Nephron progenitor cell (in vitro differentiated cells): ENCODE measurements around the gene MAPK8IP3.

Experiments used
- DNase-seq: peaks from one replicate; pipeline ENCODE4 v3.0.0; 2021
- H3K27ac Mint-ChIP-seq: 2 replicates; pipeline ENCODE4 v1.8.0; 2021; ENCODE audit warnings: mild to moderate bottlenecking, moderate library complexity, mixed read lengths
- H3K27me3 Mint-ChIP-seq: 2 replicates; pipeline ENCODE4 v1.8.0; 2021; ENCODE audit warnings: mild to moderate bottlenecking, low read depth, mixed read lengths; ENCODE audit not compliant: poor library complexity
- H3K36me3 Mint-ChIP-seq: 2 replicates; pipeline ENCODE4 v1.8.0; 2021; ENCODE audit warnings: low read depth, mixed read lengths
- H3K4me1 Mint-ChIP-seq: 2 replicates; pipeline ENCODE4 v1.8.0; 2021; ENCODE audit warnings: mixed read lengths
- H3K4me3 Mint-ChIP-seq: 2 replicates; pipeline ENCODE4 v1.8.0; 2021; ENCODE audit warnings: mild to moderate bottlenecking, moderate library complexity, mixed read lengths
- H3K9me3 Mint-ChIP-seq: 2 replicates; pipeline ENCODE4 v1.8.0; 2021; ENCODE audit warnings: mild to moderate bottlenecking, moderate library complexity, mixed read lengths
- CTCF ChIP-seq: fragments of 200-600 bp; sonication (generic); IDR thresholded peaks from 2 replicates; pipeline ENCODE4 v1.5.0; 2021; ENCODE audit warnings: antibody characterized with exemption

Gene MAPK8IP3

DNA sequence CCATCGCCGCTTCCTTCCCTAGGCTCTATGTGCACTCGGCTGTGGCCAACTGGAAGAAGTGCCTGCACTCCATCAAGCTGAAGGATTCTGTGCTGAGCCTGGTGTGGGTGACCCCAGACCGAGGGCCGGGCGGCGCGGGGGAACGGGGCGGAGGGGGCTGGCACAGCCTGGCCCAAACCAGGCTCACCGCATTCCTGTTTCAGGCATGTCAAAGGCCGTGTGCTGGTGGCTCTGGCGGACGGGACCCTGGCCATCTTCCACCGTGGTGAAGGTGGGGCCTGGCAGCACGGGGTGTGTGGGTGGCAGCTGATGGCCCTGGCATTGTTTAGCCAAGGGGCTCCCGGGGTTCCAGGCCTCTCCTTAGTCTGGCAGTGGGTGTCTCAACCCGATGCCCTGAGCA is 60.7 kb downstream of the MAPK8IP3 start:
- Mint-ChIP-seq H3K4me1 (peaks cover 7% of the 10 kb centered on the region), H3K4me3 (no peak overlapping the region), H3K36me3 (no peaks in the 10 kb centered on the region), H3K9me3 (no peaks in the 10 kb centered on the region), H3K27me3 (no peaks in the 10 kb centered on the region), H3K27ac (no peak overlapping the region)
- no peak for TF ChIP-seq CTCF
- no peak for DNase-seq

GRCh38 chr16:1767116-1767994 is 61.4 kb downstream of the MAPK8IP3 start:
- H3K4me1 Mint-ChIP-seq: peaks cover 9% of the 10 kb centered on the region
- H3K9me3 Mint-ChIP-seq: no peaks in the 10 kb centered on the region
- no peak for TF ChIP-seq CTCF
- no peak overlapping the region for H3K27ac Mint-ChIP-seq
- H3K4me3 Mint-ChIP-seq: no peak overlapping the region
- DNase-seq: no peak
- H3K27me3 Mint-ChIP-seq: no peaks in the 10 kb centered on the region
- H3K36me3 Mint-ChIP-seq: no peaks in the 10 kb centered on the region

DNA sequence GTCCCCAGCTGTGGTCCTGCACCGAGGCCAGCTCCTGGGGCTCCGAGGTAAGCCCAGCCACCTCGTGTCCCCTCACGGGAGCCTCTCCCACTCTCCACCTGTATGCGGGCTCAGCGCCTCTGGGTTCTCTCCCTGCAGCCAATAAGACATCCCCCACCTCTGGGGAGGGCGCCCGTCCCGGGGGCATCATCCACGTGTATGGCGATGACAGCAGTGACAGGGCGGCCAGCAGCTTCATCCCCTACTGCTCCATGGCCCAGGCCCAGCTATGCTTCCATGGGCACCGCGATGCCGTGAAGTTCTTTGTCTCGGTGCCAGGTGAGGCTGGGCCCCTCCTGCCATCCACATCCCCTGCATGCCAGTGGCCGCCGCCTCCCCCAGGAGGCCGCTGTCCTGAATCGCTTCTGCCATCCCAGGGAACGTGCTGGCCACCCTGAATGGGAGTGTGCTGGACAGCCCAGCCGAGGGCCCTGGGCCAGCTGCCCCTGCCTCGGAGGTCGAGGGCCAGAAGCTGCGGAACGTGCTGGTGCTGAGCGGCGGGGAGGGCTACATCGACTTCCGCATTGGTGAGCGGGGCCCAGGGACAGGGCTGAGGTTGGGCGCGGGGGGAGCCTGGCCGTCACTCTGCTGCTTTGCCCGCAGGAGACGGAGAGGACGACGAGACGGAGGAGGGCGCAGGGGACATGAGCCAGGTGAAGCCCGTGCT is 62.2 kb downstream of the MAPK8IP3 start:
- no peaks in the 10 kb centered on the region for H3K36me3 Mint-ChIP-seq
- H3K27ac Mint-ChIP-seq: no peak overlapping the region
- peaks cover 8% of the 10 kb centered on the region for H3K4me1 Mint-ChIP-seq
- DNase-seq: no peak
- TF ChIP-seq CTCF: no peak
- H3K4me3 Mint-ChIP-seq: no peak overlapping the region
- H3K9me3 Mint-ChIP-seq: no peaks in the 10 kb centered on the region
- H3K27me3 Mint-ChIP-seq: no peaks in the 10 kb centered on the region

GRCh38 chr16:1768767-1769401 is 62.9 kb downstream of the MAPK8IP3 start:
- Mint-ChIP-seq H3K36me3 (no peaks in the 10 kb centered on the region), H3K4me3 (no peak overlapping the region), H3K27ac (no peak overlapping the region), H3K9me3 (no peaks in the 10 kb centered on the region), H3K4me1 (peaks cover 11% of the 10 kb centered on the region), H3K27me3 (no peaks in the 10 kb centered on the region)
- DNase-seq: no peak
- no peak for TF ChIP-seq CTCF

GRCh38 chr16:1769402-1770300 is 63.7 kb downstream of the MAPK8IP3 start:
- no peak for TF ChIP-seq CTCF
- H3K4me3 Mint-ChIP-seq: no peak overlapping the region
- no peaks in the 10 kb centered on the region for H3K9me3 Mint-ChIP-seq
- no peak for DNase-seq
- no peaks in the 10 kb centered on the region for H3K27me3 Mint-ChIP-seq
- no peaks in the 10 kb centered on the region for H3K36me3 Mint-ChIP-seq
- H3K27ac Mint-ChIP-seq: no peak overlapping the region
- H3K4me1 Mint-ChIP-seq: peaks cover 13% of the 10 kb centered on the region
